WERI-Rb-1 (cell line): ENCODE results near the gene SVEP1.
A peak's percentile ranks its signal among the peaks of the same experiment; 100 is the strongest.

ENCODE experiments used
- DNase-seq: peaks from one replicate; pipeline ENCODE4 v3.0.0-alpha.2; 2020
- H3K27ac ChIP-seq: fragments of 250-450 bp; sonication (Bioruptor Pico); 2 replicates; pipeline ENCODE4 v1.5.1; 2020; ENCODE audit warnings: mild to moderate bottlenecking, moderate library complexity
- H3K27me3 ChIP-seq: fragments of 250-450 bp; sonication (Bioruptor Pico); 2 replicates; pipeline ENCODE4 v1.5.1; 2021; ENCODE audit warnings: mild to moderate bottlenecking, low read depth, moderate library complexity; ENCODE audit not compliant: insufficient read depth, severe bottlenecking
- H3K36me3 ChIP-seq: fragments of 250-450 bp; sonication (Bioruptor Pico); 2 replicates; pipeline ENCODE4 v1.5.1; 2020; ENCODE audit warnings: mild to moderate bottlenecking, moderate library complexity
- H3K4me3 ChIP-seq: 2 replicates; pipeline ENCODE4 v1.5.1; 2011; ENCODE audit warnings: low read depth, mild to moderate bottlenecking, control low read depth, low read length
- H3K9me3 ChIP-seq: fragments of 250-450 bp; sonication (Bioruptor Pico); 2 replicates; pipeline ENCODE4 v1.5.1; 2021; ENCODE audit warnings: mild to moderate bottlenecking, moderate library complexity; ENCODE audit not compliant: severe bottlenecking
- CTCF ChIP-seq: IDR thresholded peaks from 2 replicates; pipeline ENCODE4 v1.5.1; 2011; ENCODE audit warnings: low read depth, mild to moderate bottlenecking, control low read depth, inconsistent platforms, low read length

SVEP1 gene

GRCh38 chr9:110351009-110351467 is 228.5 kb downstream of the SVEP1 start:
- no peak for TF ChIP-seq CTCF
- H3K36me3 ChIP-seq, result no peaks in the 10 kb centered on the region
- no peaks in the 10 kb centered on the region for H3K9me3 ChIP-seq
- no peak for DNase-seq
- peaks cover 88% of the 10 kb centered on the region for H3K27me3 ChIP-seq
- H3K4me3 ChIP-seq, result no peak overlapping the region
- H3K27ac ChIP-seq, result no peak overlapping the region

GRCh38 chr9:110346325-110346724 is 233.2 kb downstream of the SVEP1 start:
- H3K27ac ChIP-seq, result no peak overlapping the region
- no peaks in the 10 kb centered on the region for H3K9me3 ChIP-seq
- TF ChIP-seq CTCF, result no peak
- no peaks in the 10 kb centered on the region for H3K36me3 ChIP-seq
- peaks cover 88% of the 10 kb centered on the region for H3K27me3 ChIP-seq
- H3K4me3 ChIP-seq, result no peak overlapping the region
- DNase-seq, result no peak

DNA sequence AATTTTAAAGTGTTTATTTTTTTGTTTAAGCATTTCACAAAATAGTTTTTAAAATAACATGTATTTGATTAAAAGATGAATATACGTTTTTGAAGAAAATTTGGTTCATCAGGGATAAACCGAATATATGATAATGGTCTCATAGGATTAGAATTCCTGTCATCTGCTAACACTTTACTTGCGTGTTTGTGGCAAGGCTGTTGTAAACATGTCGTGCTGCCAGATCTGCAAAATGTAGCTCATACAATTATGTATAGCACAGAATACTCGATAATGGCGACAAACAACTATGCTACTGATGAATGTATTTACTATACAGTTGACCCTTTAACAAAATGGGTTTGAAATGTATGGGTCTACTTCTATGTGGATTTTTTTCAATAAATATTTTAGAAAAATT is 234.7 kb downstream of the SVEP1 start:
- no peaks in the 10 kb centered on the region for H3K36me3 ChIP-seq
- DNase-seq, result no peak

GRCh38 chr9:110343551-110343950 is 236.0 kb downstream of the SVEP1 start:
- Histone ChIP-seq H3K27me3 (peaks cover 79% of the 10 kb centered on the region), H3K36me3 (no peaks in the 10 kb centered on the region), H3K27ac (no peak overlapping the region), H3K4me3 (no peak overlapping the region), H3K9me3 (peaks cover 3% of the 10 kb centered on the region)
- no peak for DNase-seq
- no peak for TF ChIP-seq CTCF

More for the DNA sequence above, 234.7 kb downstream of the SVEP1 start:
- H3K27ac ChIP-seq, result no peak overlapping the region
- no peak overlapping the region for H3K4me3 ChIP-seq
- H3K9me3 ChIP-seq, result no peaks in the 10 kb centered on the region
- H3K27me3 ChIP-seq, result peaks cover 88% of the 10 kb centered on the region
- TF ChIP-seq CTCF, result no peak

DNA sequence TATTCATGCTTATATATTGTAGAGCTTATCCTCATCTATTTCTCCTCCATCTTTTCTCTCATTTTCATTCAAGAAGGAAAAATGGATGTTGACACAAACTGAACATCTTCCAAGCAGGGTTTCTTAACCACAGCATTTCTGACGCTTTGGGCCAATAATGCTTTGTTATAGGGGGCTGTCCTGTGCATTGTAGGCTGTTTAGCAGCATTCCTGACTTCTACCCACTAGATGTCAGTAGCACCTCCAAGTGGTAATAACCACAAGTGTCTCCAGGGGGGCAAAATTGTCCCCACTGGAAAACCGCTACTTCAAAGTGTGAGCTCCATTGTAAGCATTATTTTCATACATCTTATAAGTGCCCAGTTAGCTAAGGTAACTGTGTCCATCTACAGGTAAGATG is 239.2 kb downstream of the SVEP1 start:
- peaks cover 7% of the 10 kb centered on the region for H3K9me3 ChIP-seq
- peaks cover 79% of the 10 kb centered on the region for H3K27me3 ChIP-seq
- H3K27ac ChIP-seq, result no peak overlapping the region
- DNase-seq, result peak; percentile 9
- TF ChIP-seq CTCF, result peak; percentile 30; the same call in 1 of the 2 replicates
- no peak overlapping the region for H3K4me3 ChIP-seq
- no peaks in the 10 kb centered on the region for H3K36me3 ChIP-seq

GRCh38 chr9:110338143-110338542 is 241.4 kb downstream of the SVEP1 start:
- H3K27ac ChIP-seq, result no peak overlapping the region
- DNase-seq, result no peak
- TF ChIP-seq CTCF, result no peak
- no peak overlapping the region for H3K4me3 ChIP-seq
- H3K36me3 ChIP-seq, result no peaks in the 10 kb centered on the region
- H3K9me3 ChIP-seq, result peaks cover 7% of the 10 kb centered on the region
- H3K27me3 ChIP-seq, result peaks cover 79% of the 10 kb centered on the region
